ENCODE results near the gene KIF9. TPM values are rescaled to one million over a fixed set of nuclear protein-coding genes. Genes with fewer than 3 reads are reported as not detected.
A peak's percentile ranks its signal among the peaks of the same experiment; 100 is the strongest.

Gene KIF9
- total RNA-seq, 2 experiments from 2014 or later, result 8.0 to 9.2 TPM

- intact Hi-C loops (cut with DNase I, micrococcal nuclease), result loop anchor here in 1 of 2 experiments (10.0 kb wide), 1 partner anchor 536 kb away; no protein-coding TSS in a partner anchor
- TF ChIP-seq CTCF (IDR thresholded peaks at IDR 0.05), result no peak
- no peak overlapping the region for H3K4me3 Mint-ChIP-seq
- Histone ChIP-seq H3K4me3 (ENCODE audit: low read length) (no peak overlapping the region), H3K4me1 (ENCODE audit: insufficient read depth, low read length) (peaks cover 25% of the 10 kb centered on the region), H3K9me3 (ENCODE audit: control insufficient read depth in 1 of 2, insufficient read depth in 1 of 2, low read length in 2 of 2) (no peaks in the 10 kb centered on the region), H3K36me3 (ENCODE audit: insufficient read depth, low read length) (peaks cover 32% of the 10 kb centered on the region), H3K27ac (ENCODE audit: low read depth in 1 of 2, low read length in 2 of 2) (no peak overlapping the region), H3K27me3 (ENCODE audit: control insufficient read depth in 1 of 2, insufficient read depth in 2 of 2, low read length in 2 of 2) (no peaks in the 10 kb centered on the region)
- DNase-seq (no peak), ATAC-seq (ENCODE audit: poor library complexity) (no peak)
- H3K27me3 Mint-ChIP-seq, result no peaks in the 10 kb centered on the region
- H3K27ac Mint-ChIP-seq, result no peak overlapping the region
- no peaks in the 10 kb centered on the region for H3K9me3 Mint-ChIP-seq
- peaks cover 55% of the 10 kb centered on the region for H3K4me1 Mint-ChIP-seq (ENCODE audit: low read depth)
- POLR2A ChIA-PET, result no interaction called here
- peaks cover 58% of the 10 kb centered on the region for H3K36me3 Mint-ChIP-seq (ENCODE audit: low read depth)
- CTCF ChIA-PET, result interaction anchor here (0.9 kb wide), 1 partner anchor 14 kb away, joined by 3 read pairs; no protein-coding TSS in a partner anchor
These were observed 6.6 kb upstream of the KIF9 start for GRCh38 chr3:47288966-47289910.

DNA sequence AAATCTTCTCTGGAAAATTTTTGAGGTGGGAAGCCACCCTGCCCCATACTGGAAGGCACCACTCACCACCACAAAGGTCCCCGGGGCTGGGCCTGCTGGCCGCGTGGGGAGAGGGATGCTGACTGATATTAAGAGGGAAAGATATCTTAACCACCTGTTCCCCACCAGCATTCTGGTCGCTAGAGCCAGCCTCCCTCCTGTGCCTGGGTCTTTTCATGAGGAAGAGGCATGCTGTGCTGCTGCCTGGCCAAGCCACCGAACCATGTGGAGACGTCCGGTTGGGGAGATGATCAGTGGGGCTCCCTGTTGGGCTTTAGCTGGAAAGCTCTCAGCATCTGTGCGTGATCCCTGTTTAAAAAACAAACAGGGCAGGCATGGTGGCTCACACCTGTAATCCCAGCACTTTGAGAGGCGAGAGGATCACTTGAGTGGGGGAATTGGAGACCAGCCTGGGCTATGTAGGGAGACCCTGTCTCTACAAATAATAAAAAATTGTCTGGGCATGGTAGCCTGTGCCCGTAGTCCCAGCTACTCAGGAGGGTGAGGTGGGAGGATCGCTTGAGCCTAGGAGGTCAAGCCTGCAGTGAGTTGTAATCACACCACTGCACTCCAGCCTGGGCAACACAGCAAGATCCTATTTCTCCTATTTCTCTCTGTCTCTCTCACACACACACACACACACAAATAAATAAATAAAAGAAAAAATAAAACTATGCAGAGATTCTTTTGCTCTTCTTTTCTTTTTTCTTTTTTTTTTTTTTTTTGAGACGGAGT, 1.2 kb upstream of the KIF9 start:
- Histone ChIP-seq H3K9me3 (ENCODE audit: control insufficient read depth in 1 of 2, insufficient read depth in 1 of 2, low read length in 2 of 2) (no peaks in the 10 kb centered on the region), H3K27ac (ENCODE audit: low read depth in 1 of 2, low read length in 2 of 2) (peak overlapping the region; percentile 95 to 98), H3K4me3 (ENCODE audit: low read length) (peak overlapping the region; percentile 78), H3K4me1 (ENCODE audit: insufficient read depth, low read length) (peaks cover 45% of the 10 kb centered on the region), H3K36me3 (ENCODE audit: insufficient read depth, low read length) (peaks cover 14% of the 10 kb centered on the region), H3K27me3 (ENCODE audit: control insufficient read depth in 1 of 2, insufficient read depth in 2 of 2, low read length in 2 of 2) (no peaks in the 10 kb centered on the region)
- intact Hi-C loops (cut with DNase I, micrococcal nuclease), result loop anchor here (1.0 to 10.0 kb wide), 8 partner anchors 97 to 1324 kb away; partner anchors contain the start of genes PTPN23 (in 2 of the 2), SETD2 (in 2 of the 2), CCDC12 (in 1 of the 2) and ELP6 (in 1 of the 2)
- H3K4me1 Mint-ChIP-seq (ENCODE audit: low read depth), result peaks cover 45% of the 10 kb centered on the region
- no peak for TF ChIP-seq CTCF (IDR thresholded peaks at IDR 0.05)
- H3K36me3 Mint-ChIP-seq (ENCODE audit: low read depth), result peaks cover 37% of the 10 kb centered on the region
- ATAC-seq (ENCODE audit: poor library complexity) (no peak), DNase-seq (peak in 6 of 14 experiments; percentile 3 to 33 (median 16))
- ChIA-PET CTCF (interaction anchor here (0.6 to 1.9 kb wide), 2 partner anchors 40 to 119 kb away, joined by 3 to 9 read pairs; partner anchors contain the start of gene SETD2), POLR2A (interaction anchor here (1.8 to 2.6 kb wide), 2 partner anchors 10 to 120 kb away, joined by 6 to 15 read pairs; partner anchors contain the start of gene SETD2)
- no peaks in the 10 kb centered on the region for H3K9me3 Mint-ChIP-seq
- peak overlapping the region; percentile 98 for H3K4me3 Mint-ChIP-seq
- peak overlapping the region; percentile 99 for H3K27ac Mint-ChIP-seq
- no peaks in the 10 kb centered on the region for H3K27me3 Mint-ChIP-seq

DNA sequence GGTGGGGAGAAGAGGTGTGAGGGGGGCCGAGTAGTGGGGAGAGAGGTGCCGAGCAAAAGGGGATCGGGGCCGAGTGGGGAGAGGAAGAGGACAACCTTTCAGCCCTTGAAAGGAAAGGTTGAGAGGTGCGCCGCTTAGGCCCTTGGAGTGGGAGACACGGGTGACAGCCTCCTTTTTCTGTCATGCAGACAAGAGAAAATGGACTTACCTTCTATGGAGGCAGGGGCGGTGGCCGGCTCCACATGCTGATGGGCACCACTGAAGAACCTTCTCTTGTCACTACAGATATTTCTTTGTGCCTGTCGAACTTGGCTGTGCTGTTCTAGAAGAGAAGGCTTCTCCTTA, 566 bp upstream of the KIF9 start:
- ATAC-seq (ENCODE audit: poor library complexity) (peak; percentile 11), DNase-seq (peak in 7 of 14 experiments; percentile 11 to 38 (median 19))
- Mint-ChIP-seq H3K27me3 (no peaks in the 10 kb centered on the region), H3K9me3 (no peaks in the 10 kb centered on the region), H3K4me1 (ENCODE audit: low read depth) (peaks cover 42% of the 10 kb centered on the region), H3K27ac (peak overlapping the region; percentile 99), H3K36me3 (ENCODE audit: low read depth) (peaks cover 30% of the 10 kb centered on the region), H3K4me3 (peak overlapping the region; percentile 98)
- H3K27me3 ChIP-seq (ENCODE audit: control insufficient read depth in 1 of 2, insufficient read depth in 2 of 2, low read length in 2 of 2), result no peaks in the 10 kb centered on the region
- H3K4me3 ChIP-seq (ENCODE audit: low read length), result peak overlapping the region; percentile 78
- TF ChIP-seq CTCF (IDR thresholded peaks at IDR 0.05), result no peak
- peaks cover 45% of the 10 kb centered on the region for H3K4me1 ChIP-seq (ENCODE audit: insufficient read depth, low read length)
- H3K9me3 ChIP-seq (ENCODE audit: control insufficient read depth in 1 of 2, insufficient read depth in 1 of 2, low read length in 2 of 2), result no peaks in the 10 kb centered on the region
- intact Hi-C loops (cut with DNase I, micrococcal nuclease), result loop anchor here (1.0 to 10.0 kb wide), 8 partner anchors 98 to 1324 kb away; partner anchors contain the start of genes PTPN23 (in 2 of the 2), SETD2 (in 2 of the 2), CCDC12 (in 1 of the 2) and ELP6 (in 1 of the 2)
- H3K36me3 ChIP-seq (ENCODE audit: insufficient read depth, low read length), result peaks cover 8% of the 10 kb centered on the region
- CTCF ChIA-PET, result interaction anchor here (1.9 kb wide), 1 partner anchor 119 kb away, joined by 9 read pairs; the partner anchor contains the start of gene SETD2
- peak overlapping the region; percentile 95 to 98 for H3K27ac ChIP-seq (ENCODE audit: low read depth in 1 of 2, low read length in 2 of 2)
- POLR2A ChIA-PET, result interaction anchor here (0.5 to 2.6 kb wide), 4 partner anchors 11 to 744 kb away, joined by 3 to 15 read pairs (median 4); partner anchors contain the start of gene SETD2

Data from CD4-positive, alpha-beta T cell (primary cell).